ENCODE measurements around the gene RAPGEF2. TPM values are rescaled to one million over a fixed set of nuclear protein-coding genes. Genes with fewer than 3 reads are reported as not detected.

The RAPGEF2 gene
- total RNA-seq, 3 donors from 2014 or later = 47.0 to 84.0 (median 51.5) TPM

GRCh38 chr4:159141193-159141592, 38.3 kb downstream of the RAPGEF2 start:
- Histone ChIP-seq H3K27ac (no peak overlapping the region), H3K9me3 (no peaks in the 10 kb centered on the region), H3K4me1 (no peaks in the 10 kb centered on the region), H3K36me3 (no peaks in the 10 kb centered on the region), H3K4me3 (no peak overlapping the region), H3K27me3 (no peaks in the 10 kb centered on the region)
- intact Hi-C loops (cut with DNase I; ENCODE audit: low total_unique reads) = no loop called here
- TF ChIP-seq POLR2A (IDR thresholded peaks at IDR 0.05) = no peak
- TF ChIP-seq CTCF (IDR thresholded peaks at IDR 0.05) = no peak
- TF ChIP-seq POLR2AphosphoS5 (IDR thresholded peaks at IDR 0.05) = no peak
- DNase-seq (ENCODE audit: low spot score in 2 of 2) = no peak

- H3K4me1 ChIP-seq = no peaks in the 10 kb centered on the region
- intact Hi-C loops (cut with DNase I; ENCODE audit: low total_unique reads) = no loop called here
Measured at GRCh38 chr4:159142241-159142640, 39.4 kb downstream of the RAPGEF2 start.

GRCh38 chr4:159142681-159143384, 40.0 kb downstream of the RAPGEF2 start:
- DNase-seq (ENCODE audit: low spot score in 2 of 2) = no peak
- intact Hi-C loops (cut with DNase I; ENCODE audit: low total_unique reads) = no loop called here
- no peaks in the 10 kb centered on the region for H3K36me3 ChIP-seq
- TF ChIP-seq POLR2A (IDR thresholded peaks at IDR 0.05) = no peak
- TF ChIP-seq POLR2AphosphoS5 (IDR thresholded peaks at IDR 0.05) = no peak
- no peak for TF ChIP-seq CTCF (IDR thresholded peaks at IDR 0.05)
- H3K27me3 ChIP-seq = no peaks in the 10 kb centered on the region
- H3K27ac ChIP-seq = no peak overlapping the region
- H3K9me3 ChIP-seq = no peaks in the 10 kb centered on the region
- H3K4me1 ChIP-seq = no peaks in the 10 kb centered on the region
- H3K4me3 ChIP-seq = no peak overlapping the region

More at GRCh38 chr4:159142241-159142640, 39.4 kb downstream of the RAPGEF2 start:
- Histone ChIP-seq H3K27ac (no peak overlapping the region), H3K9me3 (no peaks in the 10 kb centered on the region), H3K4me3 (no peak overlapping the region), H3K36me3 (no peaks in the 10 kb centered on the region), H3K27me3 (no peaks in the 10 kb centered on the region)
- no peak for DNase-seq (ENCODE audit: low spot score in 2 of 2)
- TF ChIP-seq POLR2A (IDR thresholded peaks at IDR 0.05) (no peak), CTCF (IDR thresholded peaks at IDR 0.05) (no peak), POLR2AphosphoS5 (IDR thresholded peaks at IDR 0.05) (no peak)

GRCh38 chr4:159143687-159144086, 40.8 kb downstream of the RAPGEF2 start:
- Histone ChIP-seq H3K27me3 (no peaks in the 10 kb centered on the region), H3K27ac (no peak overlapping the region), H3K36me3 (no peaks in the 10 kb centered on the region), H3K4me3 (no peak overlapping the region), H3K4me1 (no peaks in the 10 kb centered on the region), H3K9me3 (no peaks in the 10 kb centered on the region)
- intact Hi-C loops (cut with DNase I; ENCODE audit: low total_unique reads) = no loop called here
- TF ChIP-seq POLR2AphosphoS5 (IDR thresholded peaks at IDR 0.05) (no peak), CTCF (IDR thresholded peaks at IDR 0.05) (no peak), POLR2A (IDR thresholded peaks at IDR 0.05) (no peak)
- DNase-seq (ENCODE audit: low spot score in 2 of 2) = no peak

- Histone ChIP-seq H3K36me3 (no peaks in the 10 kb centered on the region), H3K4me1 (no peaks in the 10 kb centered on the region), H3K27ac (no peak overlapping the region), H3K27me3 (no peaks in the 10 kb centered on the region), H3K4me3 (no peak overlapping the region), H3K9me3 (no peaks in the 10 kb centered on the region)
- DNase-seq (ENCODE audit: low spot score in 2 of 2) = no peak
- TF ChIP-seq POLR2A (IDR thresholded peaks at IDR 0.05) (no peak), POLR2AphosphoS5 (IDR thresholded peaks at IDR 0.05) (no peak), CTCF (IDR thresholded peaks at IDR 0.05) (no peak)
- intact Hi-C loops (cut with DNase I; ENCODE audit: low total_unique reads) = no loop called here
Measured at GRCh38 chr4:159144112-159144694, 41.3 kb downstream of the RAPGEF2 start.

Data from breast epithelium (tissue), 4 donors.